Glomerular visceral epithelial cell (primary cell): ENCODE measurements around the gene EEFSEC.

Source experiments
- DNase-seq: peaks from one replicate; pipeline ENCODE4 v3.0.0-alpha.2; 2016; ENCODE audit errors: extremely low spot score

Gene EEFSEC

GRCh38 chr3:128316481-128316891 lies 163.2 kb downstream of the EEFSEC start:
- DNase-seq = no peak

- no peak for DNase-seq
These were observed 163.9 kb downstream of the EEFSEC start for GRCh38 chr3:128317101-128317697.

- no peak for DNase-seq
These were observed 164.5 kb downstream of the EEFSEC start for GRCh38 chr3:128317698-128318231.

GRCh38 chr3:128318275-128318941 lies 165.1 kb downstream of the EEFSEC start:
- DNase-seq = no peak

GRCh38 chr3:128319107-128319506 lies 165.8 kb downstream of the EEFSEC start:
- DNase-seq = no peak

GRCh38 chr3:128319741-128320141 lies 166.5 kb downstream of the EEFSEC start:
- DNase-seq = no peak

- no peak for DNase-seq
These were observed 167.5 kb downstream of the EEFSEC start for GRCh38 chr3:128320551-128321340.

GRCh38 chr3:128321418-128321817 lies 168.1 kb downstream of the EEFSEC start:
- DNase-seq = no peak

- peak; percentile 42 for DNase-seq
These were observed 169.0 kb downstream of the EEFSEC start for GRCh38 chr3:128322030-128323022.

GRCh38 chr3:128323206-128324081 lies 170.2 kb downstream of the EEFSEC start:
- no peak for DNase-seq

- DNase-seq = no peak
These were observed 171.8 kb downstream of the EEFSEC start for GRCh38 chr3:128324911-128325592.

- DNase-seq = no peak
These were observed 173.0 kb downstream of the EEFSEC start for GRCh38 chr3:128326051-128326823.

GRCh38 chr3:128327606-128328031 lies 174.3 kb downstream of the EEFSEC start:
- DNase-seq = no peak

GRCh38 chr3:128328546-128329458 lies 175.5 kb downstream of the EEFSEC start:
- no peak for DNase-seq

GRCh38 chr3:128329491-128330213 lies 176.4 kb downstream of the EEFSEC start:
- DNase-seq = no peak

GRCh38 chr3:128330214-128330842 lies 177.0 kb downstream of the EEFSEC start:
- DNase-seq = no peak
